Stimulated activated memory B cell treated with anti-CD40 and anti-IgM and Interleukin-4, amounts not matched to agents 10 μg/mL and 1 μg/mL and 100 μg/mL, for 72 hours (primary cell): ENCODE data around the gene PTPRK.
"Not testable (repeated sequence)": the region's sequence is repeated elsewhere in the genome, so short reads cannot be mapped to it uniquely, and the experiment has no call there.

Source experiments
- ATAC-seq: fragments of 150-1000 bp; cut with Tn5 transposase; 2 replicates; pipeline ENCODE4 v1.10.0; 2021
- H3K27ac Mint-ChIP-seq: one replicate; pipeline ENCODE4 v1.8.0; 2022; ENCODE audit warnings: mild to moderate bottlenecking, mixed read lengths
- H3K27me3 Mint-ChIP-seq: one replicate; pipeline ENCODE4 v1.8.0; 2022; ENCODE audit warnings: mixed read lengths
- H3K36me3 Mint-ChIP-seq: one replicate; pipeline ENCODE4 v1.8.0; 2022; ENCODE audit warnings: mixed read lengths
- H3K4me1 Mint-ChIP-seq: one replicate; pipeline ENCODE4 v1.8.0; 2022; ENCODE audit warnings: mixed read lengths
- H3K4me3 Mint-ChIP-seq: one replicate; pipeline ENCODE4 v1.8.0; 2022; ENCODE audit warnings: mild to moderate bottlenecking, moderate library complexity, mixed read lengths
- H3K9me3 Mint-ChIP-seq: one replicate; pipeline ENCODE4 v1.8.0; 2022; ENCODE audit warnings: mixed read lengths

PTPRK gene

GRCh38 chr6:127996925-127997324 is 523.5 kb downstream of the PTPRK start:
- no peaks in the 10 kb centered on the region for H3K9me3 Mint-ChIP-seq
- H3K27ac Mint-ChIP-seq: no peak overlapping the region
- no peak for ATAC-seq
- no peak overlapping the region for H3K4me3 Mint-ChIP-seq
- H3K36me3 Mint-ChIP-seq: peaks cover 4% of the 10 kb centered on the region
- H3K27me3 Mint-ChIP-seq: no peaks in the 10 kb centered on the region
- H3K4me1 Mint-ChIP-seq: no peaks in the 10 kb centered on the region

GRCh38 chr6:127992144-127992543 is 528.3 kb downstream of the PTPRK start:
- H3K4me3 Mint-ChIP-seq: no peak overlapping the region
- H3K27ac Mint-ChIP-seq: no peak overlapping the region
- H3K4me1 Mint-ChIP-seq: no peaks in the 10 kb centered on the region
- peaks cover 17% of the 10 kb centered on the region for H3K36me3 Mint-ChIP-seq
- no peaks in the 10 kb centered on the region for H3K27me3 Mint-ChIP-seq
- ATAC-seq: no peak
- no peaks in the 10 kb centered on the region for H3K9me3 Mint-ChIP-seq

- no peak overlapping the region for H3K27ac Mint-ChIP-seq
- no peak for ATAC-seq
- H3K36me3 Mint-ChIP-seq: peaks cover 17% of the 10 kb centered on the region
- H3K9me3 Mint-ChIP-seq: no peaks in the 10 kb centered on the region
- no peaks in the 10 kb centered on the region for H3K4me1 Mint-ChIP-seq
- no peaks in the 10 kb centered on the region for H3K27me3 Mint-ChIP-seq
- H3K4me3 Mint-ChIP-seq: no peak overlapping the region
These were observed 530.3 kb downstream of the PTPRK start for GRCh38 chr6:127990074-127990473.

- Mint-ChIP-seq H3K4me3 (no peak overlapping the region), H3K27ac (no peak overlapping the region), H3K27me3 (no peaks in the 10 kb centered on the region), H3K4me1 (peaks cover 7% of the 10 kb centered on the region), H3K36me3 (no peaks in the 10 kb centered on the region), H3K9me3 (no peaks in the 10 kb centered on the region)
- no peak for ATAC-seq
These were observed 539.4 kb downstream of the PTPRK start for GRCh38 chr6:127980996-127981395.

GRCh38 chr6:127978185-127978584 is 542.2 kb downstream of the PTPRK start:
- H3K36me3 Mint-ChIP-seq, H3K4me1 Mint-ChIP-seq, ATAC-seq, H3K4me3 Mint-ChIP-seq, H3K27me3 Mint-ChIP-seq, H3K9me3 Mint-ChIP-seq, H3K27ac Mint-ChIP-seq: not testable (repeated sequence)

GRCh38 chr6:127976796-127977195 is 543.6 kb downstream of the PTPRK start:
- no peaks in the 10 kb centered on the region for H3K36me3 Mint-ChIP-seq
- no peaks in the 10 kb centered on the region for H3K9me3 Mint-ChIP-seq
- H3K27ac Mint-ChIP-seq: no peak overlapping the region
- no peak for ATAC-seq
- no peaks in the 10 kb centered on the region for H3K27me3 Mint-ChIP-seq
- no peak overlapping the region for H3K4me3 Mint-ChIP-seq
- peaks cover 7% of the 10 kb centered on the region for H3K4me1 Mint-ChIP-seq

- no peak for ATAC-seq
- Mint-ChIP-seq H3K4me1 (peaks cover 7% of the 10 kb centered on the region), H3K9me3 (no peaks in the 10 kb centered on the region), H3K36me3 (no peaks in the 10 kb centered on the region), H3K27ac (no peak overlapping the region), H3K27me3 (no peaks in the 10 kb centered on the region), H3K4me3 (no peak overlapping the region)
These were observed 544.3 kb downstream of the PTPRK start for GRCh38 chr6:127976111-127976510.

GRCh38 chr6:127972815-127973214 is 547.6 kb downstream of the PTPRK start:
- H3K36me3 Mint-ChIP-seq: no peaks in the 10 kb centered on the region
- H3K27me3 Mint-ChIP-seq: no peaks in the 10 kb centered on the region
- ATAC-seq: no peak
- no peak overlapping the region for H3K4me3 Mint-ChIP-seq
- no peak overlapping the region for H3K27ac Mint-ChIP-seq
- no peaks in the 10 kb centered on the region for H3K4me1 Mint-ChIP-seq
- H3K9me3 Mint-ChIP-seq: no peaks in the 10 kb centered on the region

- ATAC-seq: no peak
- Mint-ChIP-seq H3K27me3 (no peaks in the 10 kb centered on the region), H3K27ac (no peak overlapping the region), H3K9me3 (no peaks in the 10 kb centered on the region), H3K4me3 (no peak overlapping the region), H3K36me3 (no peaks in the 10 kb centered on the region), H3K4me1 (no peaks in the 10 kb centered on the region)
These were observed 548.4 kb downstream of the PTPRK start for GRCh38 chr6:127971945-127972391.

- no peaks in the 10 kb centered on the region for H3K4me1 Mint-ChIP-seq
- no peak for ATAC-seq
- H3K9me3 Mint-ChIP-seq: no peaks in the 10 kb centered on the region
These were observed 549.0 kb downstream of the PTPRK start for GRCh38 chr6:127971386-127971785.

GRCh38 chr6:127969701-127970100 is 550.7 kb downstream of the PTPRK start:
- no peaks in the 10 kb centered on the region for H3K4me1 Mint-ChIP-seq

More at GRCh38 chr6:127971386-127971785, 549.0 kb downstream of the PTPRK start:
- H3K4me3 Mint-ChIP-seq: no peak overlapping the region
- no peaks in the 10 kb centered on the region for H3K36me3 Mint-ChIP-seq
- no peaks in the 10 kb centered on the region for H3K27me3 Mint-ChIP-seq
- H3K27ac Mint-ChIP-seq: no peak overlapping the region

GRCh38 chr6:127968394-127968793 is 552.0 kb downstream of the PTPRK start:
- Mint-ChIP-seq H3K36me3 (no peaks in the 10 kb centered on the region), H3K27me3 (no peaks in the 10 kb centered on the region), H3K4me3 (no peak overlapping the region), H3K27ac (no peak overlapping the region), H3K4me1 (no peaks in the 10 kb centered on the region), H3K9me3 (no peaks in the 10 kb centered on the region)
- no peak for ATAC-seq

More at GRCh38 chr6:127969701-127970100, 550.7 kb downstream of the PTPRK start:
- Mint-ChIP-seq H3K4me3 (no peak overlapping the region), H3K27ac (no peak overlapping the region), H3K9me3 (no peaks in the 10 kb centered on the region), H3K36me3 (no peaks in the 10 kb centered on the region), H3K27me3 (no peaks in the 10 kb centered on the region)
- no peak for ATAC-seq

- no peak overlapping the region for H3K4me3 Mint-ChIP-seq
- H3K4me1 Mint-ChIP-seq: no peaks in the 10 kb centered on the region
- no peaks in the 10 kb centered on the region for H3K27me3 Mint-ChIP-seq
- H3K9me3 Mint-ChIP-seq: no peaks in the 10 kb centered on the region
- no peak for ATAC-seq
- H3K27ac Mint-ChIP-seq: no peak overlapping the region
- no peaks in the 10 kb centered on the region for H3K36me3 Mint-ChIP-seq
These were observed 552.7 kb downstream of the PTPRK start for GRCh38 chr6:127967708-127968107.

GRCh38 chr6:127966616-127967015 is 553.8 kb downstream of the PTPRK start:
- H3K4me1 Mint-ChIP-seq: no peaks in the 10 kb centered on the region
- no peaks in the 10 kb centered on the region for H3K36me3 Mint-ChIP-seq
- ATAC-seq: no peak
- peaks cover 2% of the 10 kb centered on the region for H3K9me3 Mint-ChIP-seq
- H3K4me3 Mint-ChIP-seq: no peak overlapping the region
- H3K27ac Mint-ChIP-seq: no peak overlapping the region
- H3K27me3 Mint-ChIP-seq: no peaks in the 10 kb centered on the region

GRCh38 chr6:127963495-127963894 is 556.9 kb downstream of the PTPRK start:
- Mint-ChIP-seq H3K9me3 (peaks cover 3% of the 10 kb centered on the region), H3K4me3 (no peak overlapping the region), H3K36me3 (no peaks in the 10 kb centered on the region)

GRCh38 chr6:127959869-127960268 is 560.5 kb downstream of the PTPRK start:
- Mint-ChIP-seq H3K4me1 (no peaks in the 10 kb centered on the region), H3K36me3 (no peaks in the 10 kb centered on the region), H3K4me3 (no peak overlapping the region), H3K27ac (no peak overlapping the region), H3K27me3 (no peaks in the 10 kb centered on the region), H3K9me3 (peaks cover 3% of the 10 kb centered on the region)
- no peak for ATAC-seq

More at GRCh38 chr6:127963495-127963894, 556.9 kb downstream of the PTPRK start:
- Mint-ChIP-seq H3K4me1 (no peaks in the 10 kb centered on the region), H3K27ac (no peak overlapping the region), H3K27me3 (no peaks in the 10 kb centered on the region)
- no peak for ATAC-seq

GRCh38 chr6:127956956-127957355 is 563.4 kb downstream of the PTPRK start:
- Mint-ChIP-seq H3K4me3 (no peak overlapping the region), H3K27me3 (no peaks in the 10 kb centered on the region), H3K36me3 (no peaks in the 10 kb centered on the region), H3K9me3 (peaks cover 3% of the 10 kb centered on the region), H3K27ac (no peak overlapping the region), H3K4me1 (peaks cover 2% of the 10 kb centered on the region)
- ATAC-seq: no peak
